Measurements from ENCODE around the gene CYB561A3. TPM values are rescaled to one million over a fixed set of nuclear protein-coding genes. Genes with fewer than 3 reads are reported as not detected.
A peak's percentile ranks its signal among the peaks of the same experiment; 100 is the strongest.

Gene CYB561A3
- total RNA-seq, 2 donors from 2014 or later, result 37.9 to 43.0 TPM

- Mint-ChIP-seq H3K27ac (no peak overlapping the region), H3K27me3 (ENCODE audit: low read depth) (no peaks in the 10 kb centered on the region), H3K36me3 (ENCODE audit: insufficient read depth in 2 of 2) (peaks cover 2 to 9% of the 10 kb centered on the region in 2 donors), H3K4me1 (ENCODE audit: low read depth) (no peaks in the 10 kb centered on the region), H3K4me3 (no peak overlapping the region), H3K9me3 (no peaks in the 10 kb centered on the region)
- DNase-seq, result no peak
- ATAC-seq (replicated peaks in 1 of 2), result no peak
Observed at GRCh38 chr11:61347916-61348461, 13.7 kb downstream of the CYB561A3 start.

- ATAC-seq (replicated peaks in 1 of 2) (no peak), DNase-seq (no peak)
- Mint-ChIP-seq H3K27ac (no peak overlapping the region), H3K36me3 (ENCODE audit: insufficient read depth in 2 of 2) (peaks cover 0 to 7% of the 10 kb centered on the region in 2 donors), H3K27me3 (ENCODE audit: low read depth) (no peaks in the 10 kb centered on the region), H3K9me3 (no peaks in the 10 kb centered on the region), H3K4me1 (ENCODE audit: low read depth) (no peaks in the 10 kb centered on the region), H3K4me3 (no peak overlapping the region)
Observed at GRCh38 chr11:61345954-61346843, 15.5 kb downstream of the CYB561A3 start.

DNA sequence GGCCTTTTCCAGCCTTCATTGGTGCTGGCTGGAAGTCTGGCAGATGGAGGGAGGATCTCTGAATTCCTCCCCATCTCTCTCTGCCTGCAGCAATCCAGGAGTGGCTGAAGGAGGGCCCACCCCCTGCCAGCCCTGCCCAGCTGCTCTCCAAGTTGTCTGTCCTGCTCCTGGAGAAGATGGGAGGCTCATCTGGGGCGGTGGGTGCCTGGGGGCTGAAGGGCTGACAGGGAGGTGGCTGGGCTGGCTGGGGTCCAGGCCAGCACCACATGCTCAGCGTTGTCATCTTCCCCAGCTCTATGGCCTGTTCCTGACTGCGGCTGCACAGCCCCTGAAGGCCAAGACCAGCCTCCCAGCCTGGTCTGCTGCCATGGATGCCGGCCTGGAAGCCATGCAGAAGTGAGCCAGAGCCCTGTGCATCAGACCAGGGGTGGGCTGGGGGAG lies 16.5 kb downstream of the CYB561A3 start:
- Mint-ChIP-seq H3K9me3 (no peaks in the 10 kb centered on the region), H3K4me3 (no peak overlapping the region), H3K27ac (no peak overlapping the region), H3K27me3 (ENCODE audit: low read depth) (no peaks in the 10 kb centered on the region), H3K4me1 (ENCODE audit: low read depth) (no peaks in the 10 kb centered on the region), H3K36me3 (ENCODE audit: insufficient read depth in 2 of 2) (peaks cover 0 to 7% of the 10 kb centered on the region in 2 donors)
- ATAC-seq (replicated peaks in 1 of 2), result no peak
- DNase-seq, result no peak

- Mint-ChIP-seq H3K4me3 (no peak overlapping the region), H3K36me3 (ENCODE audit: insufficient read depth in 2 of 2) (peaks cover 0 to 6% of the 10 kb centered on the region in 2 donors), H3K27ac (no peak overlapping the region), H3K9me3 (no peaks in the 10 kb centered on the region), H3K4me1 (ENCODE audit: low read depth) (no peaks in the 10 kb centered on the region), H3K27me3 (ENCODE audit: low read depth) (no peaks in the 10 kb centered on the region)
- no peak for DNase-seq
- no peak for ATAC-seq (replicated peaks in 1 of 2)
Observed at GRCh38 chr11:61343792-61344745, 17.6 kb downstream of the CYB561A3 start.

- H3K36me3 Mint-ChIP-seq (ENCODE audit: insufficient read depth in 2 of 2), result peaks cover 0 to 4% of the 10 kb centered on the region in 2 donors
- H3K27me3 Mint-ChIP-seq (ENCODE audit: low read depth), result no peaks in the 10 kb centered on the region
- no peak for DNase-seq
- H3K27ac Mint-ChIP-seq, result no peak overlapping the region
- no peak for ATAC-seq (replicated peaks in 1 of 2)
- H3K9me3 Mint-ChIP-seq, result no peaks in the 10 kb centered on the region
- no peak overlapping the region for H3K4me3 Mint-ChIP-seq
- no peaks in the 10 kb centered on the region for H3K4me1 Mint-ChIP-seq (ENCODE audit: low read depth)
Observed at GRCh38 chr11:61342207-61342803, 19.4 kb downstream of the CYB561A3 start.

GRCh38 chr11:61341706-61342105 lies 20.0 kb downstream of the CYB561A3 start:
- peaks cover 5% of the 10 kb centered on the region for H3K4me1 Mint-ChIP-seq (ENCODE audit: low read depth)
- H3K27me3 Mint-ChIP-seq (ENCODE audit: low read depth), result no peaks in the 10 kb centered on the region
- H3K4me3 Mint-ChIP-seq, result no peak overlapping the region
- DNase-seq (no peak), ATAC-seq (replicated peaks in 1 of 2) (no peak)
- H3K9me3 Mint-ChIP-seq, result no peaks in the 10 kb centered on the region
- H3K27ac Mint-ChIP-seq, result no peak overlapping the region
- peaks cover 0 to 4% of the 10 kb centered on the region in 2 donors for H3K36me3 Mint-ChIP-seq (ENCODE audit: insufficient read depth in 2 of 2)

DNA sequence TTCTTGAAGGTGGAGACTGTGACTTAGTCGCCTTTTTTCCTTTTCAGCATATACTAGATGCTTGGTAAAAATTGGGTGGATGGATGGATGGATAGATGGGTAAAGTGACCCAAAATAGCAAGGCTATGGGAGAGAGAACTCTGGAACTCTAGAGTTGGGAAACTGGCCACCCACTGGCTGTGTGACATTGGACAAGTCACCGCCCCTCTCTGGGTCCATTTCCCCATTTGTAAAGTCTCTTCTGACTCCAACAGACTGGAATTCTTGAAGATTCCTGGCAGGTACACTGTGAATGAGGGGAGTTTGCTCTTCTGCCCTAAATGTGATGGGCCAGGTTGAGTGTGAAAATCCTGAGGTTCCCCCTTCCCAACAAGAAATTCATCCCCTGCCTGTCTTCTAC lies 20.7 kb downstream of the CYB561A3 start:
- Mint-ChIP-seq H3K4me1 (ENCODE audit: low read depth) (peaks cover 12% of the 10 kb centered on the region), H3K36me3 (ENCODE audit: insufficient read depth in 2 of 2) (peaks cover 0 to 4% of the 10 kb centered on the region in 2 donors), H3K4me3 (no peak overlapping the region), H3K27me3 (ENCODE audit: low read depth) (no peaks in the 10 kb centered on the region), H3K27ac (no peak overlapping the region), H3K9me3 (no peaks in the 10 kb centered on the region)
- ATAC-seq (replicated peaks in 1 of 2) (no peak), DNase-seq (no peak)

DNA sequence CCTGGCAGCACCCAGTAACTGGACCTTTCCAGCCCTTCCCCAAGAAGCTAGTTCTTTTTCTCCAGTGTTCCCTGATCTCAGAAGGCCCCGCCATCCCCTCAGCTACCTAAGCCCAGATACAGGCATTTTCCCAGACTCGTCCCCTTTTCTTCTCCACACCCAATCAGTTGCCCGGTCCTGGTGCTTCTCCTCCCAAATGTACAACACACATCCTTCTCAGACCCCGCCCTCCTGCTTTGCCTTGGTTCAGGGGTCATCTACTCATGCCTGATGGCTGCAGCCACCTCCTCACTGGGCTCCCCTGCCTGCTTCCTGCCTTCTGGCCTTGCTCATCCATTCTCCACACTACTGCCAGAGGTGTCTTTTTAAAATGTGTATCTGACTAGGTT lies 22.2 kb downstream of the CYB561A3 start:
- H3K27me3 Mint-ChIP-seq (ENCODE audit: low read depth), result no peaks in the 10 kb centered on the region
- no peak for DNase-seq
- no peak overlapping the region for H3K27ac Mint-ChIP-seq
- peaks cover 27% of the 10 kb centered on the region for H3K4me1 Mint-ChIP-seq (ENCODE audit: low read depth)
- H3K4me3 Mint-ChIP-seq, result no peak overlapping the region
- no peak for ATAC-seq (replicated peaks in 1 of 2)
- H3K9me3 Mint-ChIP-seq, result no peaks in the 10 kb centered on the region
- H3K36me3 Mint-ChIP-seq (ENCODE audit: insufficient read depth in 2 of 2), result peaks cover 0 to 4% of the 10 kb centered on the region in 2 donors

DNA sequence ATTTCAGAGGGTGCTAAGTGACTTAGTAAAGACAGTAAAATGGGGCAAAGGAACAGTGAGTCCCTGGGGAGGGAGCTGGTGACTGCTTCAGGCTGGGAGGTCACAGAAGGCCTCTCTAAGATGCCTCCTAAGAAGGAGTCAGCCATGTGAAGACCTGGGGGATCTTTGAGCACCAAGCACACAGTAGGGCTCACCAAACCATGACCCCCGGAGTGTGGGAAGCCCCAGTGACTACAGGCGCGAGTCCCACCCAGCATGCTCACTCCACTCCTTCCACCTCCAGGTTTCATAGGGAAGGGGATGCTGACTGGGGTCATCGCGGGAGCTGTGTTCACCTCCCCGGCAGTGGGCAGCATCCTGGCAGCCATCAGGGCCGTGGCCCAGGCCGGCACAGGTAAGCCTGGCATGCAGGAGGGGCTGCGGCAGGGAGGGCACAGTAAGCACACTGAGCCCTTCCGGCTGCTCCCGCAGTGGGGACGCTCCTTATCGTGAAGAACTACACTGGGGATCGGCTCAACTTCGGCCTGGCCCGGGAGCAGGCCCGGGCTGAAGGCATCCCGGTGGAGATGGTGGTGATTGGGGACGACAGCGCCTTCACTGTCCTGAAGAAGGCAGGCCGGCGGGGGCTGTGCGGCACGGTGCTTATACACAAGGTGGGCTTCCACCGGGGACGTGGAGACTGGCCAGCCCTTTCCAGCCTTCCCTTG lies 22.7 kb downstream of the CYB561A3 start:
- ATAC-seq (replicated peaks in 1 of 2), result no peak
- Mint-ChIP-seq H3K27ac (no peak overlapping the region), H3K4me3 (no peak overlapping the region), H3K27me3 (ENCODE audit: low read depth) (no peaks in the 10 kb centered on the region), H3K36me3 (ENCODE audit: insufficient read depth in 2 of 2) (peaks cover 0 to 4% of the 10 kb centered on the region in 2 donors), H3K9me3 (no peaks in the 10 kb centered on the region), H3K4me1 (ENCODE audit: low read depth) (peaks cover 33% of the 10 kb centered on the region)
- no peak for DNase-seq

DNA sequence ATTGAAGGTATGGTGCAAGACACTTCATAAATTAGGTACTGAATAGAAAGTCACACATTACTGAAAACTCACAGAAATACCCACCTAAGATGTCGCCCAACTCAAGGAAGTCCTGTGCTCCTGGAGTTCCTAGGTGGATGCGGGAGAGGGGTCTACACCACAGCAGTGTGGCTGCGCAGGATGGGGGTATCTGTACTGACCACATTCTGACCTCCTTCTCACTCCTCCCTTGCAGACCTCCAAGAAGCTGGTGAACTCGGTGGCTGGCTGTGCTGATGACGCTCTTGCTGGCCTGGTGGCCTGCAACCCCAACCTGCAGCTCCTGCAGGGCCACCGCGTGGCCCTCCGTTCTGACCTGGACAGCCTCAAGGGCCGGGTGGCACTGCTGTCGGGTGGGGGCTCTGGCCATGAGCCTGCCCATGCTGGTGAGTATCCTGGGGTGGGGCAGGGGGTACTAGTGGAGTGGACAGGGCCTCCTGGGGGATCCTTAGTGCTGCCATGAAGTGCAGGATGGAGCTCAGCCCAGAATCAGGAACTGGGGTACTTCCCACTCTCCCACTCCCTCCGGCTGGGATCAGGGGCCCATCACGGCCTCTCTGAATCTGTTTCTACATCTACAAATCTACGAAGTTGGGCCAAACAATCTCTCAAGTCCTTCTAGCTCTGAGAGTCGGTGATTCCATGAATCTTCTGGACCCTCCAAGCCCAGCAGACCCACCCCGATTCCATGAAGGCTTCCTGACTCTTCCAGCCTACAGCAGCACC lies 23.8 kb downstream of the CYB561A3 start:
- H3K9me3 Mint-ChIP-seq, result no peaks in the 10 kb centered on the region
- H3K27ac Mint-ChIP-seq, result no peak overlapping the region
- no peak for ATAC-seq (replicated peaks in 1 of 2)
- no peaks in the 10 kb centered on the region for H3K27me3 Mint-ChIP-seq (ENCODE audit: low read depth)
- DNase-seq, result no peak
- no peak overlapping the region for H3K4me3 Mint-ChIP-seq
- peaks cover 4 to 5% of the 10 kb centered on the region in 2 donors for H3K36me3 Mint-ChIP-seq (ENCODE audit: insufficient read depth in 2 of 2)
- peaks cover 42% of the 10 kb centered on the region for H3K4me1 Mint-ChIP-seq (ENCODE audit: low read depth)

GRCh38 chr11:61336171-61336935 lies 25.3 kb downstream of the CYB561A3 start:
- peaks cover 5 to 7% of the 10 kb centered on the region in 2 donors for H3K36me3 Mint-ChIP-seq (ENCODE audit: insufficient read depth in 2 of 2)
- DNase-seq, result peak; percentile 83 to 90
- H3K4me1 Mint-ChIP-seq (ENCODE audit: low read depth), result peaks cover 55% of the 10 kb centered on the region
- no peak overlapping the region for H3K4me3 Mint-ChIP-seq
- peak overlapping the region; percentile 51 for H3K27ac Mint-ChIP-seq
- peak; percentile 54 to 59 for ATAC-seq (replicated peaks in 1 of 2)
- H3K27me3 Mint-ChIP-seq (ENCODE audit: low read depth), result no peaks in the 10 kb centered on the region
- H3K9me3 Mint-ChIP-seq, result no peaks in the 10 kb centered on the region

Data from activated T-cell treated with anti-CD3 and anti-CD28 coated beads, Interleukin-2, amount 50 U/mL, for 72 hours (primary cell).